Thyroid gland (tissue), 4 donors: Measurements from ENCODE around the gene CEACAM18. TPM values are rescaled to one million over a fixed set of nuclear protein-coding genes. Genes with fewer than 3 reads are reported as not detected.

Experiments used
- DNase-seq, 2 donors: peaks; one replicate each; pipeline ENCODE4 v3.0.0-alpha.2; 2019
- H3K27ac ChIP-seq, 3 donors: fragments of 200-600 bp; sonication (generic); 1 replicate in 2 of 3; 2 replicates in 1 of 3; pipeline ENCODE4 v1.5.1; 2016 to 2019; ENCODE audit warnings: mild to moderate bottlenecking in 1 of 3, moderate library complexity in 1 of 3
- H3K27me3 ChIP-seq: fragments of 200-600 bp; sonication (generic); one replicate; pipeline ENCODE4 v1.5.1; 2019
- H3K36me3 ChIP-seq, 2 donors: fragments of 200-600 bp; sonication (generic); one replicate each; pipeline ENCODE4 v1.5.1; 2016 to 2019
- H3K4me1 ChIP-seq, 2 donors: fragments of 200-600 bp; sonication (generic); one replicate each; pipeline ENCODE4 v1.5.1; 2017 to 2019
- H3K4me3 ChIP-seq, 3 donors: fragments of 200-600 bp; sonication (generic); replicated peaks in 1 of 3; 1 replicate in 2 of 3; 2 replicates in 1 of 3; pipeline ENCODE4 v1.5.1; 2016; ENCODE audit warnings: mild to moderate bottlenecking in 1 of 3
- H3K9me3 ChIP-seq: fragments of 200-600 bp; sonication (generic); one replicate; pipeline ENCODE4 v1.5.1; 2017
- CTCF ChIP-seq, 6 experiments: fragments of 200-600 bp in 3 of 6; fragments of 450-650 bp in 3 of 6; sonication (generic) in 3 of 6; IDR thresholded peaks; one replicate each; pipeline ENCODE4 v1.5.1; 2016 to 2019; ENCODE audit warnings: antibody characterized with exemption in 6 of 6, mild to moderate bottlenecking in 2 of 6, inconsistent platforms in 1 of 6, moderate library complexity in 1 of 6
- POLR2A ChIP-seq, 2 donors: fragments of 450-650 bp; IDR thresholded peaks; one replicate each; pipeline ENCODE4 v1.6.1; 2017; ENCODE audit warnings: antibody characterized with exemption in 2 of 2, mild to moderate bottlenecking in 2 of 2, moderate library complexity in 1 of 2
- WGBS, 2 donors: methylation state at CpG; one replicate each; pipeline ENCODE4 v1.1.5; 2017; 5-methylcytosine and 5-hydroxymethylcytosine counted together
- intact Hi-C: fragments of 100-400 bp; cut with DNase I; formaldehyde crosslinking; loops from one replicate; pipeline ENCODE4 v1.15.1; 2023
- total RNA-seq, 4 donors: library from RNA; depleted of rRNA; stranded (reverse); fragments of >200 nt; gene quantifications; one replicate each; pipeline ENCODE4 v1.2.3, GENCODE V29; 2016

Gene CEACAM18
- total RNA-seq = not detected

GRCh38 chr19:51478381-51479234 is at the start of gene CEACAM18:
Gene CEACAM18, plus strand, starts transcription at chr19:51478539.
- no peaks in the 10 kb centered on the region for H3K4me1 ChIP-seq
- H3K27me3 ChIP-seq = no peaks in the 10 kb centered on the region
- H3K27ac ChIP-seq = no peak within 1 kb of the TSS
- WGBS, 2 donors = 55 to 56% methylated on average over 8 to 12 of the region's 17 CpGs
- DNase-seq = no peak
- no peak within 1 kb of the TSS for H3K4me3 ChIP-seq
- TF ChIP-seq POLR2A (IDR thresholded peaks at IDR 0.05) = no peak
- no peak for TF ChIP-seq CTCF (IDR thresholded peaks at IDR 0.05)
- intact Hi-C loops = loop anchor here (10.0 kb wide), 1 partner anchor 176 kb away; no protein-coding TSS in a partner anchor
- H3K9me3 ChIP-seq = no peaks in the 10 kb centered on the region
- no peaks in the 10 kb centered on the region for H3K36me3 ChIP-seq

GRCh38 chr19:51430221-51430620 is 48.1 kb upstream of the CEACAM18 start:
- no peak for TF ChIP-seq CTCF (IDR thresholded peaks at IDR 0.05)
- TF ChIP-seq POLR2A (IDR thresholded peaks at IDR 0.05) = no peak
- H3K36me3 ChIP-seq = no peaks in the 10 kb centered on the region
- H3K27ac ChIP-seq = no peak overlapping the region
- H3K4me3 ChIP-seq = no peak overlapping the region
- DNase-seq = no peak
- no peaks in the 10 kb centered on the region for H3K27me3 ChIP-seq
- intact Hi-C loops = no loop called here
- 66 to 67% methylated on average over 3 of the region's 3 CpGs for WGBS, 2 donors
- no peaks in the 10 kb centered on the region for H3K9me3 ChIP-seq
- no peaks in the 10 kb centered on the region for H3K4me1 ChIP-seq

- Histone ChIP-seq H3K27ac (no peak overlapping the region), H3K36me3 (no peaks in the 10 kb centered on the region), H3K9me3 (no peaks in the 10 kb centered on the region), H3K27me3 (no peaks in the 10 kb centered on the region), H3K4me3 (no peak overlapping the region), H3K4me1 (no peaks in the 10 kb centered on the region)
- no peak for TF ChIP-seq CTCF (IDR thresholded peaks at IDR 0.05)
- no peak for TF ChIP-seq POLR2A (IDR thresholded peaks at IDR 0.05)
- WGBS, 2 donors = 53 to 70% methylated on average over 3 of the region's 3 CpGs
- no peak for DNase-seq
- intact Hi-C loops = no loop called here
Observed at GRCh38 chr19:51431124-51431523, 47.2 kb upstream of the CEACAM18 start.

- intact Hi-C loops = no loop called here
- H3K27ac ChIP-seq = no peak overlapping the region
- WGBS, 2 donors = 57 to 70% methylated on average over 4 of the region's 4 CpGs
Observed at GRCh38 chr19:51433043-51433442, 45.3 kb upstream of the CEACAM18 start.

More at GRCh38 chr19:51433043-51433442, 45.3 kb upstream of the CEACAM18 start:
- Histone ChIP-seq H3K4me3 (no peak overlapping the region), H3K36me3 (no peaks in the 10 kb centered on the region), H3K4me1 (no peaks in the 10 kb centered on the region), H3K9me3 (no peaks in the 10 kb centered on the region), H3K27me3 (no peaks in the 10 kb centered on the region)
- no peak for DNase-seq
- TF ChIP-seq POLR2A (IDR thresholded peaks at IDR 0.05) = no peak
- TF ChIP-seq CTCF (IDR thresholded peaks at IDR 0.05) = no peak
